Coronary artery (tissue), 2 donors: ENCODE results near the gene PROK2.

Experiments
- DNase-seq: peaks from one replicate; pipeline ENCODE4 v3.0.0-alpha.2; 2017; ENCODE audit warnings: low spot score
- H3K27ac ChIP-seq, 2 donors: fragments of 200-600 bp; sonication (generic); one replicate each; pipeline ENCODE4 v1.5.1; 2016 to 2019
- H3K4me3 ChIP-seq: fragments of 200-600 bp; sonication (generic); 2 replicates; pipeline ENCODE4 v1.5.1; 2016; ENCODE audit warnings: mild to moderate bottlenecking, moderate library complexity
- CTCF ChIP-seq: fragments of 200-600 bp; sonication (generic); IDR thresholded peaks from one replicate; pipeline ENCODE4 v1.5.1; 2019; ENCODE audit warnings: antibody characterized with exemption

The PROK2 gene

GRCh38 chr3:71780430-71780829, 4.5 kb downstream of the PROK2 start:
- no peak for DNase-seq
- Histone ChIP-seq H3K4me3 (no peak overlapping the region), H3K27ac (no peak overlapping the region)
- no peak for TF ChIP-seq CTCF

- Histone ChIP-seq H3K27ac (no peak overlapping the region), H3K4me3 (no peak overlapping the region)
- no peak for DNase-seq
- TF ChIP-seq CTCF = no peak
Observed at GRCh38 chr3:71779674-71780377, 5.1 kb downstream of the PROK2 start.

GRCh38 chr3:71778353-71778752, 6.6 kb downstream of the PROK2 start:
- no peak for DNase-seq
- Histone ChIP-seq H3K4me3 (no peak overlapping the region), H3K27ac (no peak overlapping the region)
- no peak for TF ChIP-seq CTCF

GRCh38 chr3:71776538-71776937, 8.4 kb downstream of the PROK2 start:
- TF ChIP-seq CTCF = no peak
- DNase-seq = no peak
- Histone ChIP-seq H3K27ac (no peak overlapping the region), H3K4me3 (no peak overlapping the region)

- no peak for TF ChIP-seq CTCF
- no peak for DNase-seq
Observed at GRCh38 chr3:71771884-71772283, 13.1 kb downstream of the PROK2 start.

GRCh38 chr3:71771126-71771525, 13.8 kb downstream of the PROK2 start:
- no peak overlapping the region for H3K27ac ChIP-seq
- H3K4me3 ChIP-seq = no peak overlapping the region
- no peak for DNase-seq
- no peak for TF ChIP-seq CTCF

More at GRCh38 chr3:71771884-71772283, 13.1 kb downstream of the PROK2 start:
- Histone ChIP-seq H3K27ac (no peak overlapping the region), H3K4me3 (no peak overlapping the region)

GRCh38 chr3:71763426-71763825, 21.5 kb downstream of the PROK2 start:
- no peak for TF ChIP-seq CTCF
- H3K27ac ChIP-seq = no peak overlapping the region
- no peak overlapping the region for H3K4me3 ChIP-seq
- no peak for DNase-seq
